Testis (tissue), 2 donors: ENCODE results near the gene CTNNA2.

Experiments used
- CTCF ChIP-seq, 3 experiments: fragments of 450-650 bp in 2 of 3; fragments of 200-600 bp in 1 of 3; sonication (generic) in 1 of 3; IDR thresholded peaks; one replicate each; pipeline ENCODE4 v1.5.1; 2016 to 2019; ENCODE audit warnings: antibody characterized with exemption in 3 of 3, mild to moderate bottlenecking in 2 of 3, moderate library complexity in 1 of 3
- POLR2A ChIP-seq: fragments of 450-650 bp; IDR thresholded peaks from one replicate; pipeline ENCODE4 v1.6.1; 2017; ENCODE audit warnings: antibody characterized with exemption, mild to moderate bottlenecking, moderate library complexity

- TF ChIP-seq CTCF (IDR thresholded peaks at IDR 0.05) (no peak), POLR2A (no peak)
Measured at GRCh38 chr2:79844011-79844410, 331.2 kb downstream of the CTNNA2 start.
